Keratinocyte (primary cell): ENCODE measurements around the gene CD34. TPM values are rescaled to one million over a fixed set of nuclear protein-coding genes. Genes with fewer than 3 reads are reported as not detected.

ENCODE experiments used
- DNase-seq: peaks from one replicate; pipeline ENCODE4 v3.0.0-alpha.2; 2011; ENCODE audit warnings: low read depth, missing footprints, low spot score
- FAIRE-seq: peaks from 2 replicates; lab custom pipeline; 2011; peaks lifted over from hg19 to GRCh38; lab: Jason Lieb, UNC
- H2AFZ ChIP-seq: 2 replicates; pipeline ENCODE4 v1.6.0; 2012; ENCODE audit warnings: low read length, control low read depth, inconsistent platforms; ENCODE audit not compliant: control insufficient read depth
- H3K27ac ChIP-seq: 2 replicates; pipeline ENCODE4 v1.5.1; 2011; ENCODE audit warnings: low read length; ENCODE audit not compliant: control insufficient read depth, insufficient read depth
- H3K27me3 ChIP-seq: 3 replicates; pipeline ENCODE4 v1.6.0; 2011; ENCODE audit warnings: low read length; ENCODE audit not compliant: control insufficient read depth, insufficient read depth; ENCODE audit errors: extremely low read depth
- H3K36me3 ChIP-seq, 2 experiments: 2 replicates in 1 of 2; 3 replicates in 1 of 2; pipeline ENCODE4 v1.5.1; 2011; ENCODE audit warnings: low read length in 2 of 2, mild to moderate bottlenecking in 1 of 2; ENCODE audit not compliant: control insufficient read depth in 2 of 2, insufficient read depth in 2 of 2; ENCODE audit errors: extremely low read depth in 1 of 2
- H3K4me1 ChIP-seq: 3 replicates; pipeline ENCODE4 v1.5.1; 2011; ENCODE audit warnings: low read length; ENCODE audit not compliant: control insufficient read depth, insufficient read depth; ENCODE audit errors: extremely low read depth
- H3K4me2 ChIP-seq: 3 replicates; pipeline ENCODE4 v1.6.0; 2011; ENCODE audit warnings: low read depth, low read length; ENCODE audit not compliant: control insufficient read depth, insufficient read depth; ENCODE audit errors: extremely low read depth
- H3K4me3 ChIP-seq, 3 experiments: fragments of 200-600 bp in 1 of 3; sonication (generic) in 1 of 3; 2 replicates in 2 of 3; 3 replicates in 1 of 3; pipeline ENCODE4 v1.5.1; 2011 to 2016; ENCODE audit warnings: low read length in 3 of 3, mild to moderate bottlenecking in 3 of 3, control low read depth in 2 of 3, inconsistent platforms in 1 of 3, low read depth in 1 of 3, mixed read lengths in 1 of 3, mixed run types in 1 of 3, moderate library complexity in 1 of 3; ENCODE audit not compliant: control insufficient read depth in 2 of 3, insufficient read depth in 2 of 3; ENCODE audit errors: extremely low read depth in 1 of 3
- H3K79me2 ChIP-seq: 2 replicates; pipeline ENCODE4 v1.6.0; 2012; ENCODE audit warnings: low read length; ENCODE audit not compliant: control insufficient read depth, insufficient read depth
- H3K9ac ChIP-seq: 3 replicates; pipeline ENCODE4 v1.6.0; 2011; ENCODE audit warnings: low read length; ENCODE audit not compliant: control insufficient read depth, insufficient read depth; ENCODE audit errors: extremely low read depth
- H3K9me1 ChIP-seq: 3 replicates; pipeline ENCODE4 v1.6.0; 2011; ENCODE audit warnings: low read length; ENCODE audit not compliant: control insufficient read depth, insufficient read depth; ENCODE audit errors: extremely low read depth
- H3K9me3 ChIP-seq: 2 replicates; pipeline ENCODE4 v1.5.1; 2012; ENCODE audit warnings: low read depth, low read length; ENCODE audit not compliant: control insufficient read depth
- H4K20me1 ChIP-seq: 3 replicates; pipeline ENCODE4 v1.6.0; 2011; ENCODE audit warnings: low read length; ENCODE audit not compliant: control insufficient read depth, insufficient read depth; ENCODE audit errors: extremely low read depth
- CTCF ChIP-seq, 3 experiments: IDR thresholded peaks in 1 of 3; conservative IDR thresholded peaks in 1 of 3; optimal IDR thresholded peaks in 1 of 3; 2 replicates in 2 of 3; 3 replicates in 1 of 3; pipeline versions ENCODE3 to v1.5.1; 2011; ENCODE audit warnings: low read length in 3 of 3, mild to moderate bottlenecking in 3 of 3, moderate library complexity in 2 of 3, control low read depth in 1 of 3, inconsistent platforms in 1 of 3; ENCODE audit not compliant: insufficient read depth in 2 of 3; ENCODE audit errors: extremely low read depth in 1 of 3
- EZH2 ChIP-seq: IDR thresholded peaks from one replicate; pipeline ENCODE4 v1.6.1; 2012; ENCODE audit warnings: inconsistent platforms, mild to moderate bottlenecking, low read length, moderate library complexity
- dilution Hi-C: fragments of 300-500 bp; cut with MboI; formaldehyde crosslinking; loops from one replicate; pipeline ENCODE4 v1.7.0; 2020; ENCODE audit warnings: low sequenced_read_pairs; ENCODE audit not compliant: extremely low pct_ligation_motif_present
- polyA plus RNA-seq, 5 experiments: library from polyadenylated mRNA; depleted of rRNA in 3 of 5; stranded (reverse) in 3 of 5; stranded (forward) in 1 of 5; unstranded in 1 of 5; fragments of >200 nt; gene quantifications; 1 replicate in 1 of 5; 2 replicates in 3 of 5; 3 replicates in 1 of 5; pipeline versions ENCODE4 v1.2.1 to v1.2.3, GENCODE V29; 2011 to 2012; ENCODE audit warnings: missing spikeins in 2 of 5, low read depth in 1 of 5, low replicate concordance in 1 of 5

Gene CD34
- polyA plus RNA-seq, 1 donor (not counting 4 experiments of a cell fraction or from before 2014, with no cell fraction given), result 0.03 TPM

- no peak for TF ChIP-seq CTCF (optimal IDR thresholded peaks at IDR 0.05 in 1 of 3, IDR thresholded peaks at IDR 0.05 in 1 of 3, conservative IDR thresholded peaks at IDR 0.05 in 1 of 3; ENCODE audit: extremely low read depth in 1 of 3, insufficient read depth in 2 of 3, low read length in 3 of 3)
- no peak for TF ChIP-seq EZH2
- dilution Hi-C loops, result no loop called here
- Histone ChIP-seq H3K27me3 (no peaks in the 10 kb centered on the region), H3K4me1 (peaks cover 46% of the 10 kb centered on the region), H3K9me1 (peaks cover 3% of the 10 kb centered on the region), H4K20me1 (no peaks in the 10 kb centered on the region), H3K36me3 (peaks cover 13 to 22% of the 10 kb centered on the region in 2 experiments), H3K4me2 (peak overlapping the region; percentile 57), H2AFZ (no peak overlapping the region), H3K9ac (no peak overlapping the region), H3K27ac (peak overlapping the region; percentile 64), H3K9me3 (no peaks in the 10 kb centered on the region), H3K79me2 (peaks cover 66% of the 10 kb centered on the region), H3K4me3 (no peak overlapping the region)
- no peak for FAIRE-seq
- DNase-seq, result no peak
Measured at GRCh38 chr1:207847116-207847515, 63.8 kb downstream of the CD34 start.

- no peak overlapping the region for H2AFZ ChIP-seq
- no peak for DNase-seq
- H4K20me1 ChIP-seq, result no peaks in the 10 kb centered on the region
- H3K4me3 ChIP-seq, result no peak overlapping the region
- dilution Hi-C loops, result no loop called here
- no peak overlapping the region for H3K9ac ChIP-seq
- no peaks in the 10 kb centered on the region for H3K9me3 ChIP-seq
- peaks cover 63% of the 10 kb centered on the region for H3K79me2 ChIP-seq
- no peak overlapping the region for H3K27ac ChIP-seq
- H3K9me1 ChIP-seq, result peaks cover 3% of the 10 kb centered on the region
- H3K4me1 ChIP-seq, result peaks cover 51% of the 10 kb centered on the region
- no peak for FAIRE-seq
- TF ChIP-seq CTCF (optimal IDR thresholded peaks at IDR 0.05 in 1 of 3, IDR thresholded peaks at IDR 0.05 in 1 of 3, conservative IDR thresholded peaks at IDR 0.05 in 1 of 3; ENCODE audit: extremely low read depth in 1 of 3, insufficient read depth in 2 of 3, low read length in 3 of 3) (no peak), EZH2 (no peak)
- H3K27me3 ChIP-seq, result no peaks in the 10 kb centered on the region
- H3K36me3 ChIP-seq, result peaks cover 6 to 14% of the 10 kb centered on the region in 2 experiments
- no peak overlapping the region for H3K4me2 ChIP-seq
Measured at GRCh38 chr1:207845109-207845508, 65.8 kb downstream of the CD34 start.
